OCI-M2 (cell line): ENCODE measurements around the gene CNDP2.
"Not testable (repeated sequence)": the region's sequence is repeated elsewhere in the genome, so short reads cannot be mapped to it uniquely, and the experiment has no call there.

Source experiments
- DNase-seq: peaks from one replicate; lab custom pipeline; 2025; ENCODE audit not compliant: unreplicated experiment; lab: John Stamatoyannopoulos, UW

Gene CNDP2

DNA sequence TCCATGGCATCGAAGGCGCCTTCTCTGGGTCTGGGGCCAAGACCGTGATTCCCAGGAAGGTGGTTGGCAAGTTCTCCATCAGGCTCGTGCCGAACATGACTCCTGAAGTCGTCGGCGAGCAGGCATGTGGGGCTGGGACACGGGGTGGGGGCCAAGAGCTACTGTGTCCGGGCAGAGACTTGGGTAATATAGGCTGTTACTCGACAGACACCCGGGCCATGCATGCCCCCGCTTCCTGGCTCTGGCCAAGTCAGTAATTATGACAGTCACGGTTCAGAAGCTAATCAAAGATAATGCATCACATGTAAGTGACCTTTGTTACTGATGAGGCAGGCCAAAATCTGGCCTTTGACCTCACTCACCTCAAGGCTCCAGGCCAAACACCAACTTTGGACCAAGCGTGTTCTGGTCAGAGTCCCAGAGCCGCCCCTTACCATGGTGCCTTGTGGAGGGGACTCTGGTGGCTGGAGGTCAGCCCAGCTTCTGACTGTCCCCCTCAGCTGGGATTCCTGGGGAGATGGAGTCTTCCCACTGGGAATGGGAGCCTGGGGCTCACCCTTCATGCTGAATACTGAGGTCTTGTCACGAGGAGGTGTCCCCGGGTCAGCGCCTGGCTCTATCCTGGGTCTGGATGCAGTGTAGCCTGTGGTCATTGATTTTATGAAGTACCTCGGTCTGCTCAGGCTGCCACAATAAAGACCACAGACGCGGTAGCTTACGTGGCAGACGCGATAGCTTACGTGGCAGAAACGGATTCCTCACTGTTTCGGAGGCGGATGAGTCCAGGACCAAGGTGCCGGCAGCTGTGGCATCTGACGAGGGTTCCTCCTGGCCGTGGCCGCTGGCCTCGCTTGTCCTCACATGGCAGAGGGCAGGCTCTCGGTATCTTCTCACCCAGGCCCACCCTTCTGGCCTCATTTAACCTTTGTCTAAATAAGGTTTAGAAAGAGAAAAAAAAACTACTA is 20.4 kb downstream of the CNDP2 start:
- no peak for DNase-seq

GRCh38 chr18:74517236-74517630 is 21.1 kb downstream of the CNDP2 start:
- DNase-seq: no peak

GRCh38 chr18:74518456-74519295 is 22.5 kb downstream of the CNDP2 start:
- DNase-seq: no peak

DNA sequence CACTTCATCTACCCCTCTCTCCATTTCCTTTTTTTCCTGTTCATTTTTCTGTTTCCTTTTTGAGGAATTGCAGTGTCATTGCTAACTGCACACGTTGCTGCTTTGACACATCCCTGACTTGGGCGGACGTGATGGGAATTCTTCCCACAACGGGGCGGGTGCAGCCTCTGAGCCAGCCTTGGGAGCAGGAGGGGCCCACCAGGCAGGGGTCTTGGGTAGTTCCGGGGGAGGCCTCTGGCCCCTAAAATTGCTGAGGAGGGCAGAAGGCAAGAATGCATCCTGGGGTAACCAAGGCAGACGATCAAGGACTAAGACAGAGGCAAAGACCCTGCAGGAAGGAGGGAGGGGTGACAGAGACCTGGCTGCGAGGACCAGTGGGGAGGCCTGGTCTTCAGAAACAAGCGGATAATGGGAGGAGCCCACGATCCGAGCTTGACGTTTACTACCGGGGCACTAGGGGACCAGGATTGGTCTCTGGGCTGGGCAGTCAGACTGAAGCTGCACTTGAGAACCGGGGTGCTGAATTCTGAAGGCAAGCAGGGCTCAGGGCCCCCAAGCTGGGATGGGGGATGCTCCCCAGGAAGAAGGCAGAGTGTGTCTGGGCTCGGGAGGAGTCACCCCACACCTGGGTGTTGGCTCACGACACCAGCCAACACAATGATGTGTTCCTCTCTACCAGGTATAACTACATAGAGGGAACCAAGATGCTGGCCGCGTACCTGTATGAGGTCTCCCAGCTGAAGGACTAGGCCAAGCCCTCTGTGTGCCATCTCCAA is 23.3 kb downstream of the CNDP2 start:
- DNase-seq: no peak

- no peak for DNase-seq
Measured at GRCh38 chr18:74520096-74520833, 24.1 kb downstream of the CNDP2 start.

DNA sequence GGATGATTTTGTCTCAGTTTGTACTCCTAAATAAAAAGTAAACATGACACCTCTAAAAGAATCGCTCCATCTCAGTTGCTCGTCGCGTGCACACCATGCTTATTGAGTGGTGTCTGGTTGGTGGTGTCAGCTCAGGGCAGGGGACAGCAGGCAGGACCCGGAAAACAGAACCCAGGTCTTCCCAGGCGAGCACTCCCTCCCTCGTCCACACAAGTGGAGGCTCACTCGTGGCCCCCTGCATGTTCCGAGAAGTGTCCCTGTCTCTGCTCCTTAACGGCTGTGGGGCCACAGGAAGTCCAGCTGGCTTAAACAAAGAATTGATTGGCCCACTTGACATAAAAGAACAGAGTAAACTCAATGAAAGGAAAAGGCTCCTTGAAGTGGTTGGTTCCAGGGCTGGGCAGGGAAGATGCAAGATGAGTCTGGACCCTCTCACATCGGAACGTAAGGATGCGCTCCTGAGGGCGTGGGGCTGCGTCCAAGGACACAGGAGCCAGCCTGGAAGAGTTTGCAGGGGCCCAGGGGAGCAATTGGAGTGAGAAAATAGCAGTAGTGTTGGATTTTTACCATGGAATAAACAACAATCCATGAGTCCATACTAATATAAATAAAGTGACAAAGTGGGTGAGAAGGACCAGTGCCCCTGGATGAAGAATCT is 25.0 kb downstream of the CNDP2 start:
- DNase-seq: no peak

DNA sequence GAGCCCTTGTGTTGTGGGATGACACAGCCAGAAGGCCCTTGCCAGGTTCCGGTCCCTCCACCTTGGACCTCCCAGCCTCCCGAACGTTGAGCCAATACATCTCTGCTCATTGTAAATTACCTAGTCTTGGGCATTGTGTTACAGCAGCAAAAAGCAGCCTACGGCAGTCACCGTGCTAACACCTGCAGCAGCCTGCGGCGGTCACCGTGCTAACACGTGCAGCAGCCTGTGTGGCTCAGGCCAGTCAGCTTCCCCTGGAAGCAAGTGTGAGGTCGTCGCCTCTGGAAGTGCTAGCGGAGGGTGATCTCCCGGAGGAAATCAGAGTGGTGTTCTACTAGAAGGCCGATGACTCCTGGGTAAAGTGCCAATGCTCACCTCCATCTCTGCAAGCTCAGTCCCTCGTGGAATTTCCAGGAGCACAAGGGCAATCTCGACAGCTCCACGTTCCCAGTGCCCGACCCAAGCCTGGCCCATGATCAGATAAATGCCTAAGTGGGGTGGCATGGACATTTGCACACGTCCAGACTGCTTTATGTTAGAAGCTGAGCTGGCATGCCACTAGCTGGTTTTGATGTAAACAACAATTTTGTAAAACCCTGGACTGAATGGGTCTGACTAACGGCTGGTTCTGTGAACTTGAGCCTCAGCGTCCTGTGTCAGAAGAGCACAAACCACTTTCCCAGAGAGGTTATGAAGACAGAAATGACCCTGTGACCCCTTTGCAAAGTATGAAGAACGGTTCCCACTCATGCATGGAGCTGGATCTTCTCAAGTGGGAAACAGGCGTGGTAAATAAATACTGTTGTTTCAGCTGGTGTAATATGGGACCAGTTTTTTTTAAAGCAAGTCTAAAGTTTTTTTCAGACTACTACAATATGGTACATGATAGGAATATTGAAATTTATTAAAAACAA is 26.7 kb downstream of the CNDP2 start:
- DNase-seq: no peak

GRCh38 chr18:74524097-74524496 is 27.9 kb downstream of the CNDP2 start:
- no peak for DNase-seq

DNA sequence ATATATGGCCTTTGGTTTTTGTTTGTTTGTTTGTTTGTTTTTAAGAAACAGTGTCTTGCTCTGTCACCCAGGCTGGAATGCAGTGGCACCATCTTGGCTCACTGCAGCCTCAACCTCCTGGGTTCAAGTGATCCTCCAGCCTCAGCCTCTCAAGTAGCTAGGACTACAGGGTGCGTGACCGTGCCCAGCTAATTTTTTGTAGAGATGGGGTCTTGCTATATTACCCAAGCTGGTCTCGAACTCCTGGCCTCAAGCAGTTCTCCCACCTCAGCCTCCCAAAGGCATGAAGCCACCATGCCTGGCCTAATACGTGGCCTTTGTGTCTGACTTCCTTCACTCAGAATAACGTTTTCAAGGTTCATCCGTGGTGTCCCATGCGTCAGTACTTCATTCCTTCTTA is 28.8 kb downstream of the CNDP2 start:
- not testable (repeated sequence) for DNase-seq

GRCh38 chr18:74525741-74526140 is 29.6 kb downstream of the CNDP2 start:
- no peak for DNase-seq

GRCh38 chr18:74526488-74526887 is 30.3 kb downstream of the CNDP2 start:
- DNase-seq: no peak

DNA sequence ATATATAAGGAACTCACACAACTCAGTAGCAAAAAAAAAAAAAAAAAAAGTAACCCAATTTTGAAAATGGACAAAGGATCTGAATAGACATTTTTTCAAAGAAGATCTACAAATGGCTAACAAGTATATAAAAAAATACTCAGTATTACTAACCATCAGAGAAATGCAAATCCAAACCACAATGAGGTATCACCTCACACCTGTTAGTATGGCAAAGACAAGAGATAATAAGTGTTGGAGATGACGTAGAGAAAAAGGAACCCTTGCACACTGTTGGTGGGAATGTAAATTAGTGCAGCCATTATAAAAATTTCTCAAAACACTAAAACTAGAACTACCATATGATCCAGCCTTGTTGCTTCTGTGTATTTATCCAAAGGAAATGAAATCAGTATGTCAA is 32.3 kb downstream of the CNDP2 start:
- no peak for DNase-seq

- DNase-seq: no peak
Measured at GRCh38 chr18:74528913-74529312, 32.8 kb downstream of the CNDP2 start.

GRCh38 chr18:74529378-74529777 is 33.2 kb downstream of the CNDP2 start:
- DNase-seq: no peak

GRCh38 chr18:74529811-74530583 is 33.8 kb downstream of the CNDP2 start:
- no peak for DNase-seq

DNA sequence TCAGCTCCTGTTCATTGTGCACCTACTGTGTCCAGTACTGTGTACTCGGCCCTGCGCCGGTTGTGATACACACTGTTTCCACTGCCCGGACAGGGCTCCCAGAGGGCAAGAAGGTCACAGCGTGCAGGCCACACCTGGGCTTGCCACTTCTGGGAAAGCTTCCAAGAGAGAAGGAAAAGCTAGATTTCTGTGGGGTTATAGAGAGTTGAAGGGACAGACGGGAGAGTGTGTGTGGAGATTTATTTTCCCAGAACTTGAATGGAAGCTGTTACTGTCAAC is 34.4 kb downstream of the CNDP2 start:
- no peak for DNase-seq

- no peak for DNase-seq
Measured at GRCh38 chr18:74531043-74531442, 34.9 kb downstream of the CNDP2 start.

- no peak for DNase-seq
Measured at GRCh38 chr18:74532511-74533025, 36.4 kb downstream of the CNDP2 start.
